H1 (cell line): ENCODE results near the gene ZNF280B.

ENCODE experiments used
- BRCA1 ChIP-seq: IDR thresholded peaks from 2 replicates; pipeline ENCODE4 v1.6.1; 2012; ENCODE audit warnings: low read depth, low read length, improper control_type of control experiment
- CREB1 ChIP-seq: IDR thresholded peaks from 2 replicates; pipeline ENCODE4 v1.6.1; 2012; ENCODE audit warnings: inconsistent platforms
- GABPA ChIP-seq: IDR thresholded peaks from 2 replicates; pipeline ENCODE4 v1.6.1; 2011; ENCODE audit warnings: mild to moderate bottlenecking, low read length, moderate library complexity, borderline replicate concordance; ENCODE audit not compliant: insufficient read depth
- PHF8 ChIP-seq: fragments of 200-600 bp; sonication (generic); conservative IDR thresholded peaks from 2 replicates; pipeline ENCODE4 v1.7.1; 2012; ENCODE audit warnings: low read depth, mild to moderate bottlenecking, inconsistent platforms, low read length, moderate library complexity
- POLR2A ChIP-seq, 2 experiments: IDR thresholded peaks; 1 replicate in 1 of 2; 2 replicates in 1 of 2; pipeline ENCODE4 v1.6.1; 2011; ENCODE audit warnings: low read depth in 2 of 2, low read length in 2 of 2, mild to moderate bottlenecking in 2 of 2; ENCODE audit errors: control extremely low read depth in 1 of 2
- RAD21 ChIP-seq, 2 experiments: IDR thresholded peaks in 1 of 2; conservative IDR thresholded peaks in 1 of 2; 2 replicates each; pipeline ENCODE4 v1.6.1; 2011; ENCODE audit warnings: low read depth in 2 of 2, low read length in 2 of 2, improper control_type of control experiment in 1 of 2, inconsistent platforms in 1 of 2, mild to moderate bottlenecking in 1 of 2, moderate library complexity in 1 of 2
- TCF12 ChIP-seq: IDR thresholded peaks from 2 replicates; pipeline ENCODE4 v1.6.1; 2011; ENCODE audit warnings: low read depth, mild to moderate bottlenecking, low read length
- TF ChIP-seq, protein P1 (sequence below): IDR thresholded peaks from 2 replicates; pipeline ENCODE4 v1.6.1; 2012; ENCODE audit warnings: inconsistent platforms
- TF ChIP-seq, protein P2 (sequence below), 3 experiments: IDR thresholded peaks; 1 replicate in 2 of 3; 2 replicates in 1 of 3; pipeline versions ENCODE4 v1.5.1 to v1.6.1; 2011; ENCODE audit warnings: low read length in 3 of 3, mild to moderate bottlenecking in 3 of 3, inconsistent platforms in 2 of 3, low read depth in 1 of 3, moderate library complexity in 1 of 3; ENCODE audit not compliant: insufficient read depth in 1 of 3; ENCODE audit errors: control extremely low read depth in 1 of 3

DNA sequence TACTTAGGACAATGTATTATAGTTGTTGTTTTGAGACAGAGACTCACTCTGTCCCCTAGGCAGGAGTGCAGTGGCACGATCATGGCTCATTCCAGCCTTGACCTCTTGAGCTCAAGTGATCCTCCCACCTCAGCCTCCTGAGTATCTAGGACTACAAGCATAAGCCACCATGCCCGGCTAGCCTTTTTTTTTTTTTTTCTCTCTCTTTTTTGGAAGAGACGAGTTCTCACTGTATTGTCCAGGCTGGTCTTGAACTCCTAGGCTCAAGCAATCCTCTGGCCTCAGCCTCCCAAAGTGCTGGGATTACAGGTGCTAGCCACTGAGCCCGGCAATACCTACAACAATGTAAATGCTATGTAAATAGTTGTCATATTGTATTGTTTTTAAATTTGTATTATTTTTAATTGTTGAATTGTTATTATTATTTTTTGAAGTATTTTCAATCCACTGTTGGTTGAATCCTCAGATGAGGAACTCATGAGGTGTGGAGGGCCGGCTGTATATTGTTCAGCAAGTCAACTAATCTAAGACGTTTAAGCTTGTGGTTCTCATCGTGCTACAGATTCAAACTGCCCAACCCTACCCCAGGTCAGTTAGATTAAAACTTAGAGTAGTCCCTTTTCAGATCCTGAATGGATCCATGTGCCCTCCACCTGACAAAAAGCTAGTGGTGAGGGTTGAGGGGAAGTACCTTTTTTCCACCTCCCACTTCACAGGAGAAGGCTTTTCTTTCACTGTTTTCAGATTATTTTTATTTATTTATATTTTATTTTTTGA lies 23.4 kb upstream of the ZNF280B start:
- TF ChIP-seq, protein P1, sequence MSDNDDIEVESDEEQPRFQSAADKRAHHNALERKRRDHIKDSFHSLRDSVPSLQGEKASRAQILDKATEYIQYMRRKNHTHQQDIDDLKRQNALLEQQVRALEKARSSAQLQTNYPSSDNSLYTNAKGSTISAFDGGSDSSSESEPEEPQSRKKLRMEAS, result no peak
- no peak for TF ChIP-seq PHF8
- TF ChIP-seq RAD21 (IDR thresholded peaks at IDR 0.05 in 1 of 2, conservative IDR thresholded peaks at IDR 0.05 in 1 of 2; ENCODE audit: low read depth in 2 of 2, low read length in 2 of 2), result no peak
- no peak for TF ChIP-seq CREB1
- TF ChIP-seq, protein P2, sequence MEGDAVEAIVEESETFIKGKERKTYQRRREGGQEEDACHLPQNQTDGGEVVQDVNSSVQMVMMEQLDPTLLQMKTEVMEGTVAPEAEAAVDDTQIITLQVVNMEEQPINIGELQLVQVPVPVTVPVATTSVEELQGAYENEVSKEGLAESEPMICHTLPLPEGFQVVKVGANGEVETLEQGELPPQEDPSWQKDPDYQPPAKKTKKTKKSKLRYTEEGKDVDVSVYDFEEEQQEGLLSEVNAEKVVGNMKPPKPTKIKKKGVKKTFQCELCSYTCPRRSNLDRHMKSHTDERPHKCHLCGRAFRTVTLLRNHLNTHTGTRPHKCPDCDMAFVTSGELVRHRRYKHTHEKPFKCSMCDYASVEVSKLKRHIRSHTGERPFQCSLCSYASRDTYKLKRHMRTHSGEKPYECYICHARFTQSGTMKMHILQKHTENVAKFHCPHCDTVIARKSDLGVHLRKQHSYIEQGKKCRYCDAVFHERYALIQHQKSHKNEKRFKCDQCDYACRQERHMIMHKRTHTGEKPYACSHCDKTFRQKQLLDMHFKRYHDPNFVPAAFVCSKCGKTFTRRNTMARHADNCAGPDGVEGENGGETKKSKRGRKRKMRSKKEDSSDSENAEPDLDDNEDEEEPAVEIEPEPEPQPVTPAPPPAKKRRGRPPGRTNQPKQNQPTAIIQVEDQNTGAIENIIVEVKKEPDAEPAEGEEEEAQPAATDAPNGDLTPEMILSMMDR (IDR thresholded peaks at IDR 0.05; ENCODE audit: control extremely low read depth in 1 of 3, insufficient read depth in 1 of 3, low read depth in 1 of 3, low read length in 3 of 3), result no peak
- TF ChIP-seq POLR2A (IDR thresholded peaks at IDR 0.05; ENCODE audit: control extremely low read depth in 1 of 2, low read depth in 2 of 2, low read length in 2 of 2), result no peak
- no peak for TF ChIP-seq TCF12
- no peak for TF ChIP-seq GABPA
- no peak for TF ChIP-seq BRCA1
